ENCODE measurements around the gene COL9A1. TPM values are rescaled to one million over a fixed set of nuclear protein-coding genes. Genes with fewer than 3 reads are reported as not detected.

Gene COL9A1
- total RNA-seq, 4 donors from 2014 or later, result 0.34 to 1.7 (median 0.77) TPM

GRCh38 chr6:70176842-70177550, 125.9 kb downstream of the COL9A1 start:
- Histone ChIP-seq H3K4me1 (no peaks in the 10 kb centered on the region), H3K9me3 (peaks cover 0 to 8% (median 0%) of the 10 kb centered on the region in 4 donors), H3K27me3 (no peaks in the 10 kb centered on the region), H3K36me3 (no peaks in the 10 kb centered on the region), H3K4me3 (no peak overlapping the region), H3K27ac (replicated peaks in 1 of 4) (no peak overlapping the region)
- TF ChIP-seq EP300 (IDR thresholded peaks at IDR 0.05) (no peak), POLR2AphosphoS5 (IDR thresholded peaks at IDR 0.05) (no peak), POLR2A (IDR thresholded peaks at IDR 0.05; ENCODE audit: low read depth) (no peak)
- TF ChIP-seq, protein P1, sequence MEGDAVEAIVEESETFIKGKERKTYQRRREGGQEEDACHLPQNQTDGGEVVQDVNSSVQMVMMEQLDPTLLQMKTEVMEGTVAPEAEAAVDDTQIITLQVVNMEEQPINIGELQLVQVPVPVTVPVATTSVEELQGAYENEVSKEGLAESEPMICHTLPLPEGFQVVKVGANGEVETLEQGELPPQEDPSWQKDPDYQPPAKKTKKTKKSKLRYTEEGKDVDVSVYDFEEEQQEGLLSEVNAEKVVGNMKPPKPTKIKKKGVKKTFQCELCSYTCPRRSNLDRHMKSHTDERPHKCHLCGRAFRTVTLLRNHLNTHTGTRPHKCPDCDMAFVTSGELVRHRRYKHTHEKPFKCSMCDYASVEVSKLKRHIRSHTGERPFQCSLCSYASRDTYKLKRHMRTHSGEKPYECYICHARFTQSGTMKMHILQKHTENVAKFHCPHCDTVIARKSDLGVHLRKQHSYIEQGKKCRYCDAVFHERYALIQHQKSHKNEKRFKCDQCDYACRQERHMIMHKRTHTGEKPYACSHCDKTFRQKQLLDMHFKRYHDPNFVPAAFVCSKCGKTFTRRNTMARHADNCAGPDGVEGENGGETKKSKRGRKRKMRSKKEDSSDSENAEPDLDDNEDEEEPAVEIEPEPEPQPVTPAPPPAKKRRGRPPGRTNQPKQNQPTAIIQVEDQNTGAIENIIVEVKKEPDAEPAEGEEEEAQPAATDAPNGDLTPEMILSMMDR (IDR thresholded peaks at IDR 0.05), result no peak
- WGBS, result 84% methylated on average over 3 of the region's 3 CpGs
- intact Hi-C loops (cut with DNase I), result no loop called here
- no peak for DNase-seq (ENCODE audit: extremely low spot score)

GRCh38 chr6:70175770-70176169, 127.1 kb downstream of the COL9A1 start:
- intact Hi-C loops (cut with DNase I), result no loop called here
- TF ChIP-seq EP300 (IDR thresholded peaks at IDR 0.05) (no peak), POLR2A (IDR thresholded peaks at IDR 0.05; ENCODE audit: low read depth) (no peak), POLR2AphosphoS5 (IDR thresholded peaks at IDR 0.05) (no peak)
- TF ChIP-seq, protein P1 (IDR thresholded peaks at IDR 0.05), result no peak
- no peak overlapping the region for H3K27ac ChIP-seq (replicated peaks in 1 of 4)
- peaks cover 0 to 8% (median 0%) of the 10 kb centered on the region in 4 donors for H3K9me3 ChIP-seq
- H3K4me3 ChIP-seq, result no peak overlapping the region
- WGBS, result 80% methylated on average over 2 of the region's 2 CpGs
- no peaks in the 10 kb centered on the region for H3K4me1 ChIP-seq
- DNase-seq (ENCODE audit: extremely low spot score), result no peak
- no peaks in the 10 kb centered on the region for H3K36me3 ChIP-seq
- no peaks in the 10 kb centered on the region for H3K27me3 ChIP-seq

DNA sequence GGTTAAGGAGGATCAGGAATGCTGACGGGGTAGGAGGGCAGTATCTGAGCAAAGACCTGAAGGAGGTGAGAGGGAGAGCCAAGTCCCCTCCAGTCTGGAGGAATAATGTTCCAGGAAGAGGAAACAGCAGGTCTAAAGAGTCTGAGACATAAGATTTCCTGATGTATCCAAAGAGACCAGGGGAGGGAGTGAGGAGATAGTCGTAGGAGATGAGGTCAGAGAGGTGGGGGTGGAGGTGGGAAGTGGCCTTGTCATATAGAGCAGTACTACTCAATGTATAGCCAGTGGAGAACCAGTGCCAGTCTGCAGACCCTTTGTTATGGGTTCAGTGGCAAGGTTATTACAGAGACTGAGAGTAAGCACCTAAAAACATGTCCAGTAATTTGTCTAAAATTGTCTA, 130.6 kb downstream of the COL9A1 start:
- Histone ChIP-seq H3K36me3 (no peaks in the 10 kb centered on the region), H3K27me3 (no peaks in the 10 kb centered on the region), H3K4me1 (no peaks in the 10 kb centered on the region), H3K4me3 (no peak overlapping the region), H3K27ac (replicated peaks in 1 of 4) (no peak overlapping the region), H3K9me3 (no peaks in the 10 kb centered on the region)
- TF ChIP-seq, protein P1 (IDR thresholded peaks at IDR 0.05), result no peak
- no peak for TF ChIP-seq POLR2A (IDR thresholded peaks at IDR 0.05; ENCODE audit: low read depth)
- no peak for TF ChIP-seq POLR2AphosphoS5 (IDR thresholded peaks at IDR 0.05)
- TF ChIP-seq EP300 (IDR thresholded peaks at IDR 0.05), result no peak
- WGBS, result 70% methylated on average over 2 of the region's 2 CpGs
- no peak for DNase-seq (ENCODE audit: extremely low spot score)
- intact Hi-C loops (cut with DNase I), result no loop called here

- TF ChIP-seq POLR2A (IDR thresholded peaks at IDR 0.05; ENCODE audit: low read depth), result no peak
- TF ChIP-seq, protein P1 (IDR thresholded peaks at IDR 0.05), result no peak
- no peak for TF ChIP-seq EP300 (IDR thresholded peaks at IDR 0.05)
- intact Hi-C loops (cut with DNase I), result no loop called here
- Histone ChIP-seq H3K4me1 (peaks cover 0 to 4% (median under 1%) of the 10 kb centered on the region in 4 donors), H3K4me3 (no peak overlapping the region), H3K36me3 (no peaks in the 10 kb centered on the region), H3K27ac (replicated peaks in 1 of 4) (no peak overlapping the region), H3K9me3 (no peaks in the 10 kb centered on the region), H3K27me3 (peaks cover 0 to under 1% (median 0%) of the 10 kb centered on the region in 4 donors)
- DNase-seq (ENCODE audit: extremely low spot score), result no peak
Measured at GRCh38 chr6:70171236-70171635, 131.6 kb downstream of the COL9A1 start.
